Measurements from ENCODE around the gene OR51V1. TPM values are rescaled to one million over a fixed set of nuclear protein-coding genes. Genes with fewer than 3 reads are reported as not detected.
"Not testable (repeated sequence)": the region's sequence is repeated elsewhere in the genome, so short reads cannot be mapped to it uniquely, and the experiment has no call there.

Gene OR51V1
- total RNA-seq, 1 donor from 2014 or later = not detected

DNA sequence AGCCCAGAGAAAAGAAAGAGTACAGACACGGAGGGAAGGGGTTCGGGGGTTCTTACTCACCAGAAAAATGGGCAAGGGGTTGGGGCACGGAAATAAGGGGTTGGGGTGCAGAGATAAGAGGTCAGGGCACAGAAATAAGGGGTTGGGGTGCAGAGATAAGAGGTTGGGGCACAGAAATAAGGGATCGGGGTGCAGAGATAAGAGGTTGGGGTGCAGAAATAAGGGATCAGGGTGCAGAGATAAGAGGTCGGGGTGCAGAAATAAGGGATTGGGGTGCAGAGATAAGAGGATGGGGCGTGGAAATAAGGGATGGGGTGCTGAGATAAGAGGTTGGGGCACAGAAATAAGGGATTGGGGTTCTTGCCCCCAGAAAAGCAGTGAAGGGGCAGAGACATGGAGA is 35.7 kb downstream of the OR51V1 start:
- not testable (repeated sequence) for DNase-seq

GRCh38 chr11:5161045-5161444 is 39.4 kb downstream of the OR51V1 start:
- DNase-seq = not testable (repeated sequence)

DNA sequence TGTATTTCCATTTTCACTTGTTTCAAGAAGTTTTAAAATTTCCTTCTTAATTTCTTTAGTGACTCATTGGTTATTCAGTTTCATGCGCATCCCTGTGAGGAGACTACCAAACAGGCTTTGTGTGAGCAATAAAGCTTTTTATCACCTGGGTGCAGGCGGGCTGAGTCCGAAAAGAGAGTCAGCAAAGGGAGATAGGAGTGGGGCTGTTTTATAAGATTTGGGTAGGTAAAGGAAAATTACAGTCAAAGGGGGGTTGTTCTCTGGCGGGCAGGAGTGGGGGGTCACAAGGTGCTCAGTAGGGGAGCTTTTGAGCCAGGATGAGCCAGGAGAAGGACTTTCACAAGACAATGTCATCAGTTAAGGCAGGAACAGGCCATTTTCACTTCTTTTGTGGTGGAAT is 40.3 kb downstream of the OR51V1 start:
- DNase-seq = not testable (repeated sequence)

- DNase-seq = no peak
Observed at GRCh38 chr11:5159806-5160205, 40.7 kb downstream of the OR51V1 start.

DNA sequence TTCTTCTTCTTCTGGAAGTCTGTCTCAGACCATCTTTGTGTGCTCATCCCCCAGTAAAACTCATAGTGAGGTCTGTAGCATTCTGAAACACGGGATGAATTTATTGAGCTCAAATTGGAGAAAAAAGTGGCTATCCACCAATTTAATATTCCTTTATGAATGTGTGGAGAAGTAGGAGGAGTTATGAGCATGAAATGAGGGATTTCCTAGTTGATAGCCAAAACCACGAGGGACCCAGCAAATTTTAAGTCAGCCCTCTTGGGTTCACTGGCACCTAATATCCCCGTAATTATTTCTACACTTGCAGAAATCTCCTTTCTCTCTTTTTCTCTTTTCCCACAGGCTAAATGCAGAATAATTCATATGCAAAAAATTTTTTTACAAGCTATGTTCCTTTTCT is 45.8 kb downstream of the OR51V1 start, which contains the start of gene OR52A1:
Gene OR52A1 (minus strand): TSS at position 101 of the 400 bp plus-strand sequence. CDS start 2,388 bp downstream, outside the sequence.
- no peak for DNase-seq

DNA sequence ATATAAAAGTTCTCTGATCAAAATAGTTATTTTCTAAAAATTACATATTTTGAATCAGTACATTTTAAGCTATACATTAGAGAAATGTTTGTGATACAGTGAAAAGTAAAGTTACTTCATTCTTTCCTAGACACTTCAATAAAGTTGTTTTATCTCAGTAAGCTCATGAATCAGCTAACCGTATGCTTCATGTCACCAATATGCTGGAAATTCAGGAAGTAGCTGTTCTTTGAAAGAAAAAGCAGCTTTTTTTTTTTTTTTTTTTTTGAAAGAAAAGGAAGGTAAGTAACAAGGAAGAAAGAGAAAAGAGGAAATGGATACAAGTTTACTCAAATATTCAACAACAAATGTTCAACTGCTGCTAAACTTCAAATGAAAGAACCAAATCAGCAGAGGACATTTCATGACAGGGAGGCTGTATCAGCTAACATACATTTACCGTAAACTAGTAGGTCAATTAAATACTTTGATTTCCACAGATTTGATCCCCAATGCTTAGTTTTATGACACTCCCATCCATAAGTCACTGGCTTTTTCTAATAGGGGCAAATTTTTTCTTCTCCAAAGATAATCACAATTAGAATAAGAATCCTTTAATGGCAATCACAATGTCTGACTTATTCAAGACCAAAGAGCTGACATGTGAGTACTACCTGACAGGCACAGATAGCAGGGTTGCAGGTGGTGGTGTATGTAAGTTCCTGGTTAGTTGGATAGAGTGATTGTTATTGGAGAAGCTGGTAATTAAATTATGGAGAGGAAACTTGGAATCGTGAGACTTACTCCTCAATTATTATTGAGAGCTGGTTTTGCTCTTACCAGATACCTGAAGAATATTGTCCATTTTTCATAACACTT is 46.7 kb downstream of the OR51V1 start:
- DNase-seq = no peak

DNA sequence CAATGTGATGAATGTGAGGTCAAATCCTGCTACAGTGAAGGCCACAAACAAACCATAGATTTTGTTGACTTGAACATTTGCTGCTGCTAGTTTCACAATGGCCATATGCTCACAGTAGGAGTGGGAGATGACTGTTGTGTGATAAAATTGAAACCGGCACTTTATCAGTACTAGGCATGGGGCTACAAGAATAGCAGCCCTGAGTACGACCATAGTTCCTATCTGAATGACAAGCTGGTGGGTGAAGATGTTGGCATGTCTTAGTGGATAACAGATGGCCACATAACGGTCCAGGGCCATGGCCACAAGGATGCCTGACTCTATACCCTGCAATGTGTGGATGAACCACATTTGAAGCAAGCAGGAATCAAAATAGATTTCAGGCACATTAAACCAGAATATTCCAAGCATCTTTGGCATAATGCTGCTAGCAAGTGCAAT is 48.7 kb downstream of the OR51V1 start:
- DNase-seq = no peak

Other genes starting within 250 kb of the OR51V1 start
- not detected for gene OR51A2, start 245.0 kb downstream of the OR51V1 start, total RNA-seq
- gene OR51L1, start 205.8 kb downstream of the OR51V1 start, total RNA-seq = not detected
- gene OR52J3, start 154.2 kb downstream of the OR51V1 start, total RNA-seq = not detected
- not detected for gene OR52E2, start 141.1 kb downstream of the OR51V1 start, total RNA-seq
- not detected for gene OR52E1, start 131.1 kb downstream of the OR51V1 start, total RNA-seq
- not detected for gene OR52A5, start 62.3 kb downstream of the OR51V1 start, total RNA-seq
- gene OR52A1, start 45.9 kb downstream of the OR51V1 start, total RNA-seq = not detected
- 162 TPM for gene HBB, start 26.4 kb upstream of the OR51V1 start, total RNA-seq
- not detected for gene HBD, start 33.8 kb upstream of the OR51V1 start, total RNA-seq
- 7.5 TPM for gene HBG1, start 49.2 kb upstream of the OR51V1 start, total RNA-seq
- gene HBG2, start 54.1 kb upstream of the OR51V1 start, total RNA-seq = 982 TPM
- gene HBE1, start 69.3 kb upstream of the OR51V1 start, total RNA-seq = 3.3 TPM
- not detected for gene OR51B4, start 101.3 kb upstream of the OR51V1 start, total RNA-seq
- gene OR51B2, start 123.6 kb upstream of the OR51V1 start, total RNA-seq = 1.0 TPM
- not detected for gene OR51B5, start 142.8 kb upstream of the OR51V1 start, total RNA-seq
- not detected for gene OR51B6, start 150.8 kb upstream of the OR51V1 start, total RNA-seq
- gene OR51M1, start 183.1 kb upstream of the OR51V1 start, total RNA-seq = not detected
- not detected for gene OR51Q1, start 221.4 kb upstream of the OR51V1 start, total RNA-seq
- gene OR51I1, start 240.8 kb upstream of the OR51V1 start, total RNA-seq = not detected
- gene OR51I2, start 248.6 kb upstream of the OR51V1 start, total RNA-seq = not detected

Measured in tongue (tissue), 2 donors.